Adrenal gland (tissue), 5 donors: ENCODE data around the gene COL2A1.

ENCODE experiments used
- CTCF ChIP-seq, 6 experiments: fragments of 450-650 bp in 4 of 6; fragments of 200-600 bp in 2 of 6; sonication (generic) in 1 of 6; IDR thresholded peaks; 1 replicate in 5 of 6; 2 replicates in 1 of 6; pipeline versions ENCODE4 v1.5.1 to v1.8.0; 2016 to 2021; ENCODE audit warnings: antibody characterized with exemption in 6 of 6, mild to moderate bottlenecking in 2 of 6, moderate library complexity in 1 of 6
- POLR2A ChIP-seq, 2 donors: fragments of 450-650 bp; IDR thresholded peaks; one replicate each; pipeline ENCODE4 v1.6.1; 2017; ENCODE audit warnings: antibody characterized with exemption in 2 of 2, mild to moderate bottlenecking in 2 of 2, moderate library complexity in 1 of 2
- donor health status: DM: no; HTN: no; CAD: no.

- no peak for TF ChIP-seq POLR2A (IDR thresholded peaks at IDR 0.05)
- TF ChIP-seq CTCF (IDR thresholded peaks at IDR 0.05), result no peak
Observed at GRCh38 chr12:48013287-48013686, 9.0 kb upstream of the COL2A1 start.
